K562 (cell line): ENCODE results near the gene SLC1A2. TPM values are rescaled to one million over a fixed set of nuclear protein-coding genes. Genes with fewer than 3 reads are reported as not detected.

Experiments
- ASH1L ChIP-seq: fragments of 450-650 bp; IDR thresholded peaks from 2 replicates; pipeline ENCODE4 v1.6.1; 2018; ENCODE audit warnings: borderline replicate concordance, mild to moderate bottlenecking, low read depth; ENCODE audit not compliant: partially characterized antibody
- BMI1 ChIP-seq: fragments of 150-350 bp; IDR thresholded peaks from 2 replicates; pipeline ENCODE4 v1.6.1; 2014; ENCODE audit warnings: low read length
- CCNT2 ChIP-seq: IDR thresholded peaks from 2 replicates; pipeline ENCODE4 v1.6.1; 2011; ENCODE audit warnings: borderline replicate concordance, low read depth, mild to moderate bottlenecking, moderate library complexity, mixed read lengths, low read length; ENCODE audit not compliant: insufficient read length; ENCODE audit errors: extremely low read depth
- CREBBP ChIP-seq: IDR thresholded peaks from one replicate; pipeline ENCODE4 v1.6.1; 2012; ENCODE audit warnings: low read depth, mild to moderate bottlenecking, control low read depth, inconsistent platforms, low read length
- DMBX1 ChIP-seq: fragments of 250-450 bp; sonication (Bioruptor Pico); IDR thresholded peaks from 2 replicates; pipeline ENCODE4 v1.8.0; 2022; ENCODE audit warnings: inconsistent platforms, mild to moderate bottlenecking, moderate library complexity, borderline replicate concordance
- FOXJ2 ChIP-seq: fragments of 200-800 bp; sonication (Bioruptor generic); IDR thresholded peaks from 2 replicates; pipeline ENCODE4 v1.6.1; 2016; ENCODE audit warnings: missing genetic modification characterization, missing compliant biosample characterization
- FOXK2 ChIP-seq, 2 experiments: fragments of 450-650 bp; IDR thresholded peaks in 1 of 2; conservative IDR thresholded peaks in 1 of 2; 2 replicates each; pipeline ENCODE4 v1.6.1; 2016; ENCODE audit warnings: low read depth in 2 of 2, mild to moderate bottlenecking in 1 of 2
- GATAD2B ChIP-seq: fragments of 450-650 bp; IDR thresholded peaks from 2 replicates; pipeline ENCODE4 v1.6.1; 2017; ENCODE audit warnings: mild to moderate bottlenecking, borderline replicate concordance
- HOXB6 ChIP-seq: fragments of 250-450 bp; sonication (Bioruptor Pico); IDR thresholded peaks from 2 replicates; pipeline ENCODE4 v1.5.1; 2022; ENCODE audit warnings: mild to moderate bottlenecking, borderline replicate concordance
- KLF10 ChIP-seq: fragments of 250-450 bp; sonication (Bioruptor Pico); IDR thresholded peaks from 2 replicates; pipeline ENCODE4 v1.6.1; 2021; ENCODE audit warnings: matching md5 sums
- MXI1 ChIP-seq: IDR thresholded peaks from 2 replicates; pipeline ENCODE4 v1.6.1; 2011; ENCODE audit warnings: low read depth, mild to moderate bottlenecking, improper control_type of control experiment, low read length
- MYC ChIP-seq, 2 experiments: fragments of 250-450 bp in 1 of 2; sonication (Bioruptor Pico) in 1 of 2; IDR thresholded peaks; 2 replicates each; pipeline versions ENCODE4 v1.5.1 to v1.6.1; 2012 to 2021; ENCODE audit warnings: low read depth in 2 of 2, borderline replicate concordance in 1 of 2, improper control_type of control experiment in 1 of 2, low read length in 1 of 2, mild to moderate bottlenecking in 1 of 2, moderate library complexity in 1 of 2
- MYNN ChIP-seq, 2 experiments: sonication (generic); formaldehyde crosslinking in 1 of 2; IDR thresholded peaks; 2 replicates each; pipeline versions ENCODE4 v1.5.0 to v1.6.1; 2016 to 2020; ENCODE audit warnings: antibody characterized with exemption in 1 of 2, missing genetic modification reagents in 1 of 2
- NFIC ChIP-seq: fragments of 450-650 bp; IDR thresholded peaks from 2 replicates; pipeline ENCODE4 v1.6.1; 2017; ENCODE audit warnings: mild to moderate bottlenecking, inconsistent platforms
- XRCC4 ChIP-seq: IDR thresholded peaks from one replicate; pipeline ENCODE4 v1.6.1; 2011; ENCODE audit not compliant: insufficient read depth, insufficient read length; ENCODE audit errors: extremely low read depth
- ZBTB17 ChIP-seq: fragments of 450-650 bp; formaldehyde crosslinking; IDR thresholded peaks from 2 replicates; pipeline ENCODE4 v1.4.0; 2020; ENCODE audit warnings: mild to moderate bottlenecking
- ZFP30 ChIP-seq: fragments of 250-450 bp; sonication (Bioruptor Pico); IDR thresholded peaks from 2 replicates; pipeline ENCODE4 v1.8.0; 2022; ENCODE audit warnings: moderate library complexity, mild to moderate bottlenecking, inconsistent platforms, borderline replicate concordance
- ZNF165 ChIP-seq: fragments of 250-450 bp; sonication (Bioruptor Pico); IDR thresholded peaks from 2 replicates; pipeline ENCODE4 v1.4.0; 2020; ENCODE audit warnings: borderline replicate concordance
- ZNF174 ChIP-seq: fragments of 250-450 bp; sonication (Bioruptor Pico); IDR thresholded peaks from 2 replicates; pipeline ENCODE4 v1.4.0; 2020; ENCODE audit warnings: mild to moderate bottlenecking
- ZNF644 ChIP-seq: fragments of 200-800 bp; sonication (Bioruptor generic); IDR thresholded peaks from 2 replicates; pipeline ENCODE4 v1.6.1; 2016; ENCODE audit warnings: low read depth, missing genetic modification characterization, missing compliant biosample characterization
- ZNF75A ChIP-seq: fragments of 450-650 bp; formaldehyde crosslinking; IDR thresholded peaks from 2 replicates; pipeline ENCODE4 v1.4.0; 2020; ENCODE audit warnings: mild to moderate bottlenecking
- ZSCAN32 ChIP-seq: fragments of 450-650 bp; formaldehyde crosslinking; IDR thresholded peaks from 2 replicates; pipeline ENCODE4 v1.4.0; 2020; ENCODE audit warnings: mild to moderate bottlenecking, moderate library complexity
- polyA plus RNA-seq, 8 experiments: library from polyadenylated mRNA; depleted of rRNA in 4 of 8; stranded (reverse) in 5 of 8; unstranded in 3 of 8; fragments of >200 nt; fragmentation: Nextera tagmentation in 2 of 8; fragmentation: Illumina TruSeq in 1 of 8; extraction: Ambion mirVana in 2 of 8; extraction: Trizol in 1 of 8; gene quantifications; 2 replicates each; pipeline versions ENCODE4 v1.2.1 to v1.2.3, GENCODE V29; 2011 to 2014; ENCODE audit warnings: inconsistent platforms in 1 of 8, missing spikeins in 1 of 8
- total RNA-seq, 7 experiments: library from RNA; depleted of rRNA in 6 of 7; stranded (reverse); fragments of >200 nt in 6 of 7; fragmentation: Illumina TruSeq in 2 of 7; extraction: Trizol in 2 of 7; gene quantifications; 2 replicates each; pipeline versions ENCODE4 v1.2.1 to v1.2.3, GENCODE V29; 2011 to 2021; ENCODE audit warnings: low replicate concordance in 1 of 7
- TF ChIP-seq, protein P1 (sequence below), 2 experiments: fragments of 250-450 bp in 1 of 2; fragments of 450-650 bp in 1 of 2; sonication (Bioruptor Pico) in 1 of 2; IDR thresholded peaks; 2 replicates each; pipeline versions ENCODE4 v1.6.1 to v1.8.0; 2016 to 2021; ENCODE audit warnings: mild to moderate bottlenecking in 2 of 2, moderate library complexity in 2 of 2, missing compliant biosample characterization in 1 of 2, missing genetic modification characterization in 1 of 2
- TF ChIP-seq, protein P2 (sequence below): sonication (generic); formaldehyde crosslinking; IDR thresholded peaks from 2 replicates; pipeline ENCODE4 v1.8.1; 2022; ENCODE audit warnings: missing genetic modification reagents
- TF ChIP-seq, protein P3 (sequence below): fragments of 250-450 bp; sonication (Bioruptor Pico); IDR thresholded peaks from 2 replicates; pipeline ENCODE4 v1.4.0; 2020; ENCODE audit warnings: mild to moderate bottlenecking

SLC1A2 gene
- total and polyA plus RNA-seq, 9 of the 15 experiments (the other 6 are each of a cell fraction or from before 2014, with no cell fraction given): 0.03 to 0.07 (median 0.04) TPM; not detected in 5

- TF ChIP-seq, protein P1, sequence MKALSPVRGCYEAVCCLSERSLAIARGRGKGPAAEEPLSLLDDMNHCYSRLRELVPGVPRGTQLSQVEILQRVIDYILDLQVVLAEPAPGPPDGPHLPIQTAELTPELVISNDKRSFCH (CRISPR knock-in tag; IDR thresholded peaks at IDR 0.05): no peak
- TF ChIP-seq, protein P1 (tag; IDR thresholded peaks at IDR 0.05): peak; percentile 53; the same call in 1 of the 2 replicates
- TF ChIP-seq ZNF165 (CRISPR knock-in tag): no peak
- no peak for TF ChIP-seq ZFP30 (CRISPR knock-in tag)
- TF ChIP-seq XRCC4: no peak
- TF ChIP-seq, protein P2, sequence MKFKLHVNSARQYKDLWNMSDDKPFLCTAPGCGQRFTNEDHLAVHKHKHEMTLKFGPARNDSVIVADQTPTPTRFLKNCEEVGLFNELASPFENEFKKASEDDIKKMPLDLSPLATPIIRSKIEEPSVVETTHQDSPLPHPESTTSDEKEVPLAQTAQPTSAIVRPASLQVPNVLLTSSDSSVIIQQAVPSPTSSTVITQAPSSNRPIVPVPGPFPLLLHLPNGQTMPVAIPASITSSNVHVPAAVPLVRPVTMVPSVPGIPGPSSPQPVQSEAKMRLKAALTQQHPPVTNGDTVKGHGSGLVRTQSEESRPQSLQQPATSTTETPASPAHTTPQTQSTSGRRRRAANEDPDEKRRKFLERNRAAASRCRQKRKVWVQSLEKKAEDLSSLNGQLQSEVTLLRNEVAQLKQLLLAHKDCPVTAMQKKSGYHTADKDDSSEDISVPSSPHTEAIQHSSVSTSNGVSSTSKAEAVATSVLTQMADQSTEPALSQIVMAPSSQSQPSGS: no peak
- TF ChIP-seq ZNF174 (CRISPR knock-in tag): no peak
- TF ChIP-seq GATAD2B: no peak
- no peak for TF ChIP-seq MYC (IDR thresholded peaks at IDR 0.05; ENCODE audit: low read depth, low read length)
- TF ChIP-seq MYC (CRISPR knock-in tag; IDR thresholded peaks at IDR 0.05; ENCODE audit: borderline replicate concordance, low read depth): no peak
- TF ChIP-seq DMBX1 (CRISPR knock-in tag): peak; percentile 99
- 0 out of 2 replicates have a peak, but pooled peaks have one; percentile 63 for TF ChIP-seq ZSCAN32
- TF ChIP-seq CREBBP: no peak
- TF ChIP-seq HOXB6 (CRISPR knock-in tag): no peak
- TF ChIP-seq ZNF75A (CRISPR knock-in tag): no peak
- no peak for TF ChIP-seq MYNN (IDR thresholded peaks at IDR 0.05)
- TF ChIP-seq MYNN (CRISPR knock-in tag; IDR thresholded peaks at IDR 0.05): no peak
- no peak for TF ChIP-seq MXI1
- TF ChIP-seq ASH1L: no peak
- no peak for TF ChIP-seq NFIC
- peak; percentile 77; the same call in 1 of the 2 replicates for TF ChIP-seq ZBTB17 (CRISPR knock-in tag)
- TF ChIP-seq, protein P3, sequence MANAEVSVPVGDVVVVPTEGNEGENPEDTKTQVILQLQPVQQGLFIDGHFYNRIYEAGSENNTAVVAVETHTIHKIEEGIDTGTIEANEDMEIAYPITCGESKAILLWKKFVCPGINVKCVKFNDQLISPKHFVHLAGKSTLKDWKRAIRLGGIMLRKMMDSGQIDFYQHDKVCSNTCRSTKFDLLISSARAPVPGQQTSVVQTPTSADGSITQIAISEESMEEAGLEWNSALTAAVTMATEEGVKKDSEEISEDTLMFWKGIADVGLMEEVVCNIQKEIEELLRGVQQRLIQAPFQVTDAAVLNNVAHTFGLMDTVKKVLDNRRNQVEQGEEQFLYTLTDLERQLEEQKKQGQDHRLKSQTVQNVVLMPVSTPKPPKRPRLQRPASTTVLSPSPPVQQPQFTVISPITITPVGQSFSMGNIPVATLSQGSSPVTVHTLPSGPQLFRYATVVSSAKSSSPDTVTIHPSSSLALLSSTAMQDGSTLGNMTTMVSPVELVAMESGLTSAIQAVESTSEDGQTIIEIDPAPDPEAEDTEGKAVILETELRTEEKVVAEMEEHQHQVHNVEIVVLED: no peak
- no peak for TF ChIP-seq FOXJ2 (tag)
- peak; percentile 86; the same call in 1 of the 2 replicates for TF ChIP-seq ZNF644 (tag)
- no peak for TF ChIP-seq BMI1
- 0 out of 4 replicates have a peak, but pooled peaks of 1 of the 2 experiments have one; percentile 17 for TF ChIP-seq FOXK2 (conservative IDR thresholded peaks at IDR 0.05 in 1 of 2, IDR thresholded peaks at IDR 0.05 in 1 of 2; ENCODE audit: low read depth in 2 of 2)
- TF ChIP-seq KLF10 (CRISPR knock-in tag): no peak
- TF ChIP-seq CCNT2: no peak
These were observed 82.0 kb downstream of the SLC1A2 start (continued) for GRCh38 chr11:35337136-35337913.
